ENCODE measurements around the gene KLHL11.
"Not testable (repeated sequence)": the region's sequence is repeated elsewhere in the genome, so short reads cannot be mapped to it uniquely, and the experiment has no call there.

The KLHL11 gene

DNA sequence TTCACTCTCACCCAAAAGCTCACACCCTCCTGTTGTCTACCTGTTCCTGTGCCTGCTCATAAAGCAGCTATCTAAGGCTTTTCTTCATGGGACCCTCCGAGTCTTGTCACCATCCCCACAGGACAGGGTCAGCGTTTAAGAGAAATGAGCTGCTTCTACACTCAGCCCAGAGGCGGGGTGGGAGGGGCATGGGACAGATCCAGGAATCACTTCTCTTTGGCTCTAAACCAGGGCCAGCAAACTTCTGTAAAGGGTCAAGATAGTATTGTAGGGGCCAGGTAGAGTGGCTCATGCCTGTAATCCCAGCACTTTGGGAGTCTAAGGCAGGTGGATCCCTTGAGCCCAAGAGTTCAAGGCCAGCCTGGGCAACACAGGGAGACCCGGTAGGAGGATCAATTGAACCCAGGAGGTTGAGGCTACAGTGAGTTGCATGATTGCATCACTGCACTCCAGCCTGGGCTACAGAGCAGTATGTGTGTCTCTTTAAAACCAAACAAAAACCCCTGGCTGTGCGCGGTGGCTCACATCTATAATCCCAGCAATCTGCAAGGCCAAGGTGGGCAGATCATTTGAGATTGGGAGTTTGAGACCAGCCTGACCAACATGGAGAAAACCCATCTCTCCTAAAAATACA lies 23.2 kb upstream of the KLHL11 start:
- DNase-seq: no peak

- DNase-seq: peak in 1 of 2 experiments; percentile 9
Observed at GRCh38 chr17:41885733-41886132, 20.5 kb upstream of the KLHL11 start.

GRCh38 chr17:41882756-41883155 lies 17.5 kb upstream of the KLHL11 start:
- no peak for DNase-seq

DNA sequence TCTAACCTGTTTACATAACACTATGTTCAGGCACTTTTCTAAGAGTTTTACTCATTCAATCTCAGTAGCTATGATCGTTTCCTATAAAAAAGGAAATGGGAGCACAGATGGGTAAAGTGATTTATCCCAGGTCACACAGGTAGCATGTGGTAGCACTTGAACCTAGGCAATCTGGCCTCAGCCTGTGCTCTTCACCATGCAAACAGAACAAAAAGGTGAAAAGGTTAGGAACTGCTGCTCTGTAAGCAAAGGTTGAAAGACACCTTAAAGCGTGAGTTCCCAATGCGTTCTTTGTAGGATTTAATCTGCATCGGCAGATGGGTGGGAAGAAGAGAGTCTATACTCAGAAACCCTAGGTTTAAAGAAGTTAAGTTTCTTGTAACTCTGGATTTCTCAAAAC lies 14.9 kb upstream of the KLHL11 start:
- no peak for DNase-seq

GRCh38 chr17:41874293-41874670 lies 9.1 kb upstream of the KLHL11 start:
- not testable (repeated sequence) for DNase-seq

DNA sequence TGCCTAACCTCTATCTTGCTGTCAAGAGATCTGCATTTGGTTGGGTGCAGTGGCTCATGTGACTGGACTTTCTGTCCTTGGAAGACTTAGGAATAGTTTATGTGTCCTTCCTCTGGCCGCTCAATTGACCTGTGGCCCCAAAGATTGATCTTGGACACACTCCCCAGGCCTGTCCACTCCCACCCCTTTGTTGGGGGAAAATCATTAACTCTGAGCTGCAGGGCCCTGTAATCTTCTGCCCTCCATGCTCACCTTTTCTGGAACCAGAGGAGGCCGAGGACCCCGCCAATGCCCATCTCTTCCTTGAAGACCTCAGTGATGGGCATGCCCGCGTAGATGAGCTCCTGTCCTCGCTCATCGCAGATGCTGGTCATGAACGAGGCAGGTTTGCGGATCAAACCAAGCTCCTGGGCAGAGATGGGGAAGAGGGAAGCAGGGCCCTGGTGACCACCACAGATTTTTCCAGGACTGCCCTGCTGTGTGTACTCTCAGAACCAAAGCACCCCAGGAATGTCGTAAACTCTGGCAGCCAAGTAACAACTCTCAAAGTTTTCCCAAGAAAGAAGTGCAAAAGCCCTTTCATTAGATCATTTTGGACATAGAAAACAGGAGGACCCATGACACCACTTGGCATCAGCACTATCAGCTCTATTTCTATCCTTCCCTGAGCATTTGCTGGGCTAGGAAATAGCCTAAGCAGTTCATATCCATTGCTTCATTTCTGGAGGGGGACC lies 8.5 kb upstream of the KLHL11 start:
- DNase-seq: no peak

GRCh38 chr17:41871789-41872188 lies 6.6 kb upstream of the KLHL11 start:
- DNase-seq: no peak

DNA sequence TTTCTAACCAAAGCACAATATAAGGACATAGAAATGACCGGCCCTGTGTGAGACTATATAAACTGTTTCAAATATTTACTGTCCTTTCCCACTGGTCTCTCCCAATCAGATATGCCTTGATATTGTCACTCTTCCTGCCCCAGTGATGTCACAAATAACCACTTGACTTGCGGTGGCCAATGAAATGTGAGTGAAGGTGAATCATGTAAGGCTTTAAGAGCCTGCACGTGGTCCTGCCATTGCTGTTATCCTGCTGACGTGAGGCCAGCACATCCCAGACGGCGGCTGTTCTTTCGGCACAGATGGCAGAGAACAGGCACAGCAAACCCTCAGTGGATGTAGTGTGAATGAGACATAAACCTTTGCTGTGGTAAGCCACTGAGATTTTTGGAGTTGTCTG lies 5.4 kb upstream of the KLHL11 start:
- DNase-seq: no peak

GRCh38 chr17:41870097-41870496 lies 4.9 kb upstream of the KLHL11 start:
- DNase-seq: no peak

- DNase-seq: no peak
Observed at GRCh38 chr17:41869426-41869825, 4.2 kb upstream of the KLHL11 start.

DNA sequence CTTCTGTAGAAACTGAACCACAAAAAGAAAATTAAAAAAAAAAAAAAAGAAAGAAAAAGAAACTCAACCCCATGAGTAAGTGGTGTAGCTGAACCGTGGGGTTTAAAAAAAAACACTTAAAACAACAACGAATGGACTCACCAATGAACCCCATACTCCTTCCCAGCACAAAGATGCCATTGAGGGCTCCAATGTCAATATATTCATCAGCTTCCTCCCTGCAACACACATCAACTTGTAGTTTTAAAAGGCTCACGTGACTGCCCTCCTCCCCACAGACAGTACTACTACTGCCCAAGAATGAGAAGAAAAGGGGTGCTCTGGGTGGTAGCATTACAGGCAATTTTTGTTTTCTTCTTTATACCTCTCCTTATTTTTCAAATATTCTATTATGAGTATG lies 3.3 kb upstream of the KLHL11 start:
- no peak for DNase-seq

GRCh38 chr17:41865596-41865893 lies 322 bp upstream of the KLHL11 start:
- no peak for DNase-seq

GRCh38 chr17:41864498-41864835 lies 756 bp downstream of the KLHL11 start:
- DNase-seq: no peak

DNA sequence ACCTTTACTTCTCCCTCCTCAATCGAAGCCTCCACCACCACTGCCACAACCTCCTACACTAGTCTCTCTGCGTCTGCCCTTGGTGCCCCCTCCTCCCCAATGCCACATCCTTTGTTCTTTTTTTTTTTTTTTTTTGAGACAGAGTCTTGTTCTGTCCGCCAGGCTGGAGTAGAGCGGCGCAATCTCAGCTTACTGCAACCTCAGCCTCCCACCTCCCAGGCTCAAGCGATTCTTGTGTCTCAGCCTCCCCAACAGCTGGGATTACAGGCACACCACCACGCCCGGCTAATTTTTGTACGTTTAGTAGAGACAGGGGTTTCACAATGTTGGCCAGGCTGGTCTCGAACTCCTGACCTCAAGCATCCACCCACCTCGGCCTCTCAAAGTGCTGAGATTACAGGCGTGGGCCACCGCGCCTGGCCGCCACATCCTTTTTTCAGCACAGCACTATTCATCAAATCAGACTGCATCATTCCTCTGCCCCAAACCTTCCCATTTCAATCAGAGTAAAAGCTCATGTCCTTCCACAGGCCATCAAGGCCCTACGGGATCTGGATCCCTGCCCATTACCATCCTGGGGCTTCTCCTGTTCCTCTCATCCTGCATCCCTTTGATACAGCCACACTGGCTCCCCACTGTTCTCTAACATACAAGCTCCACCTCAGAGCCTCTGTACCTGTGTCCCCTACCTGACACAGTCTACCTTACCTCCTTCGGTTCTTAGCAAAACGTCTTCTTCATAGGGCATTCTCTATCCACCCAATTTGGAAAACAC lies 2.0 kb downstream of the KLHL11 start:
- no peak for DNase-seq

GRCh38 chr17:41860254-41860931 lies 4.8 kb downstream of the KLHL11 start:
- no peak for DNase-seq

- DNase-seq: not testable (repeated sequence)
Observed at GRCh38 chr17:41851382-41851781, 13.8 kb downstream of the KLHL11 start.

DNA sequence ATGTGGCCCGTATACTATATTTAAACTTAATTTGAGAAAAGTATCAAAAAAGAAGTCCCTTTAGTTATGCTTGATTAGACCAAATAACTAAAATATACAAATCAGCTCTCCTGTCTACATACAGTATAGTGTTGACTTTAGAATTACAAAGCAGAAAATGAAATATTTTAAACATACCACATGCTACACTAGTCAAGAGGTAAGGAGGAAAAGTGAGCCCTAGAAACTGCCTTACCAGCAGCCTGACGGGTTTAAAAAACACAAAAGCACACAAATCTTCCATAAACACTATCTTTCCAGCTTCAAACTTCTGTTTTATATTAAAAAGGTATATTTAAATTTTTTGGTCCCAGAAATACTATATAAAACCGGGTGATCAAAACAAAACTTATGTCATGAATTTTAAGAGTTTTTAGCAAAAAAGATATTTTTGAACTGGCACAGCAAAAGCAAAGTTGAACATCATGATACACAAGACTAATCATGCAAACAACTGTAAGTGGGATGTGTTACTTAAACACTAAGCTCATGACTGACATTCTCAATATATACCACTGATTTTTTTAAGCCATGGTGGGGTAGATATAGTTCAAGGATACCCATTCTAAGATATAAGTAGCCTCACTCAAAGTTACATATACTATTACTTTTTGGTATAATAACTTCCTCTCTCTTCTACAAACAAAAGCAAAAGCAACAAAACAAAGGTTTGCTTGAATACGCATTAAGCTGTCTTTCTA lies 15.8 kb downstream of the KLHL11 start:
- DNase-seq: no peak

- DNase-seq: no peak
Observed at GRCh38 chr17:41848788-41849187, 16.4 kb downstream of the KLHL11 start.

GRCh38 chr17:41844971-41845370 lies 20.3 kb downstream of the KLHL11 start:
- DNase-seq: no peak

GRCh38 chr17:41840781-41841180 lies 24.4 kb downstream of the KLHL11 start:
- not testable (repeated sequence) for DNase-seq

DNA sequence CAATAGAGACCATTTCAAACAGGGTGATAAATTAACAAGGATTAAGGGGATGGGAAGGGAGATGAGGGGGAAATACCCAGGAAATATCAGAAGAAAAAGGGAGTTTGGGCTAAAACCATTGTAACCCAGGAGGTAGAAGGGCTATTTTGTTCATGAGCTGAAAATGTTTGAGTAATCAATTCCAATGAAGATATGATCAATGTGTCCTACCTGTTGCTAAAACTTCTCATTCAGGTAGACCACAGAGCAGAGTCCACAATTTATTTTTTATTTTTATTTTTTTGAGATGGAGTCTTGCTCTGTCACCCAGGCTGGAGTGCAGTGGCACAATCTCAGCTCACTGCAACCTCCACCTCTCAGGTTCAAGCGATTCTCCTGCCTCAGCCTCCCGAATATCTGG lies 25.8 kb downstream of the KLHL11 start:
- DNase-seq: not testable (repeated sequence)

GRCh38 chr17:41837761-41838538 lies 27.3 kb downstream of the KLHL11 start, which contains the start of gene KLHL10:
KLHL10 (plus strand) TSS chr17:41837825; CDS start chr17:41837933, 108 bp downstream.
- no peak for DNase-seq

All from NCI-H1930 (cell line).